Esophagus muscularis mucosa (tissue), 4 donors: ENCODE results near the gene MIEF2. TPM values are rescaled to one million over a fixed set of nuclear protein-coding genes. Genes with fewer than 3 reads are reported as not detected.
A peak's percentile ranks its signal among the peaks of the same experiment; 100 is the strongest.

Experiments used
- DNase-seq: peaks from one replicate; pipeline ENCODE4 v3.0.0-alpha.2; 2017; ENCODE audit errors: extremely low spot score
- H3K27ac ChIP-seq, 4 donors: fragments of 200-600 bp; sonication (generic); replicated peaks in 1 of 4; 1 replicate in 3 of 4; 2 replicates in 1 of 4; pipeline ENCODE4 v1.5.1; 2016 to 2019; ENCODE audit warnings: mild to moderate bottlenecking in 1 of 4
- H3K27me3 ChIP-seq, 4 donors: fragments of 200-600 bp; sonication (generic); one replicate each; pipeline versions ENCODE4 v1.5.1 to v1.6.0; 2016 to 2019
- H3K36me3 ChIP-seq, 4 donors: fragments of 200-600 bp; sonication (generic); one replicate each; pipeline ENCODE4 v1.5.1; 2016 to 2019
- H3K4me1 ChIP-seq, 4 donors: fragments of 200-600 bp; sonication (generic); one replicate each; pipeline ENCODE4 v1.5.1; 2016 to 2019
- H3K4me3 ChIP-seq, 4 donors: fragments of 200-600 bp; sonication (generic); 1 replicate in 2 of 4; 2 replicates in 2 of 4; pipeline ENCODE4 v1.5.1; 2016 to 2019; ENCODE audit warnings: mild to moderate bottlenecking in 4 of 4, moderate library complexity in 1 of 4
- H3K9me3 ChIP-seq, 4 donors: fragments of 200-600 bp; sonication (generic); 1 replicate in 3 of 4; 2 replicates in 1 of 4; pipeline ENCODE4 v1.5.1; 2016 to 2019
- CTCF ChIP-seq, 3 experiments: fragments of 200-600 bp in 2 of 3; fragments of 450-650 bp in 1 of 3; sonication (generic) in 2 of 3; IDR thresholded peaks; one replicate each; pipeline ENCODE4 v1.5.1; 2017 to 2019; ENCODE audit warnings: antibody characterized with exemption in 3 of 3, mild to moderate bottlenecking in 2 of 3, moderate library complexity in 1 of 3
- EP300 ChIP-seq: sonication (generic); formaldehyde crosslinking; IDR thresholded peaks from one replicate; pipeline ENCODE4 v1.6.1; 2017; ENCODE audit warnings: antibody characterized with exemption
- POLR2A ChIP-seq: fragments of 450-650 bp; IDR thresholded peaks from one replicate; pipeline ENCODE4 v1.6.1; 2017; ENCODE audit warnings: antibody characterized with exemption, moderate library complexity, mild to moderate bottlenecking, low read depth
- POLR2AphosphoS5 ChIP-seq, 2 donors: sonication (generic); formaldehyde crosslinking; IDR thresholded peaks; one replicate each; pipeline ENCODE4 v1.6.1; 2017; ENCODE audit warnings: antibody characterized with exemption in 2 of 2
- WGBS: methylation state at CpG from one replicate; pipeline ENCODE4 v1.1.5; 2018; 5-methylcytosine and 5-hydroxymethylcytosine counted together
- intact Hi-C: fragments of 100-400 bp; cut with DNase I; formaldehyde crosslinking; loops from one replicate; pipeline ENCODE4 v1.15.1; 2023
- total RNA-seq, 4 donors: library from RNA; depleted of rRNA; stranded (reverse); fragments of >200 nt; gene quantifications; one replicate each; pipeline versions ENCODE4 v1.1.0 to v1.2.1, GENCODE V29; 2016

MIEF2 gene
- total RNA-seq, 4 donors from 2014 or later: 10.8 to 27.2 (median 17.9) TPM

- Histone ChIP-seq H3K9me3 (no peaks in the 10 kb centered on the region), H3K27me3 (no peaks in the 10 kb centered on the region), H3K27ac (no peak overlapping the region), H3K36me3 (peaks cover 20 to 41% (median 36%) of the 10 kb centered on the region in 4 donors), H3K4me1 (peaks cover 30 to 35% (median 34%) of the 10 kb centered on the region in 4 donors), H3K4me3 (no peak overlapping the region)
- 86% methylated on average over 14 of the region's 50 CpGs for WGBS
- intact Hi-C loops: no loop called here
- no peak for DNase-seq
- TF ChIP-seq POLR2AphosphoS5 (IDR thresholded peaks at IDR 0.05) (no peak), CTCF (IDR thresholded peaks at IDR 0.05) (no peak), EP300 (no peak), POLR2A (no peak)
These were observed 3.6 kb downstream of the MIEF2 start for GRCh38 chr17:18263885-18264682.

- TF ChIP-seq POLR2AphosphoS5 (IDR thresholded peaks at IDR 0.05) (no peak), CTCF (IDR thresholded peaks at IDR 0.05) (no peak), EP300 (no peak), POLR2A (no peak)
- DNase-seq: no peak
- WGBS: 68% methylated on average over 10 of the region's 10 CpGs
- no peaks in the 10 kb centered on the region for H3K27me3 ChIP-seq
- H3K4me3 ChIP-seq: no peak overlapping the region
- intact Hi-C loops: no loop called here
- peaks cover 20 to 51% (median 36%) of the 10 kb centered on the region in 4 donors for H3K36me3 ChIP-seq
- peaks cover 4 to 11% (median 8%) of the 10 kb centered on the region in 4 donors for H3K4me1 ChIP-seq
- H3K27ac ChIP-seq: no peak overlapping the region
- H3K9me3 ChIP-seq: no peaks in the 10 kb centered on the region
These were observed 6.9 kb downstream of the MIEF2 start for GRCh38 chr17:18267366-18267765.

- intact Hi-C loops: no loop called here
- Histone ChIP-seq H3K36me3 (peaks cover 20 to 49% (median 34%) of the 10 kb centered on the region in 4 donors), H3K9me3 (no peaks in the 10 kb centered on the region), H3K4me3 (no peak overlapping the region), H3K4me1 (peaks cover 0 to 3% (median under 1%) of the 10 kb centered on the region in 4 donors), H3K27ac (no peak overlapping the region), H3K27me3 (no peaks in the 10 kb centered on the region)
- WGBS: 52% methylated on average over 14 of the region's 14 CpGs
- TF ChIP-seq POLR2AphosphoS5 (IDR thresholded peaks at IDR 0.05): no peak
- no peak for TF ChIP-seq EP300
- TF ChIP-seq POLR2A: no peak
- no peak for TF ChIP-seq CTCF (IDR thresholded peaks at IDR 0.05)
- DNase-seq: no peak
These were observed 7.7 kb downstream of the MIEF2 start for GRCh38 chr17:18267927-18268711.

- Histone ChIP-seq H3K4me1 (no peaks in the 10 kb centered on the region), H3K27ac (no peak overlapping the region), H3K36me3 (peaks cover 12 to 45% (median 31%) of the 10 kb centered on the region in 4 donors), H3K4me3 (no peak overlapping the region), H3K27me3 (no peaks in the 10 kb centered on the region), H3K9me3 (no peaks in the 10 kb centered on the region)
- TF ChIP-seq EP300: no peak
- TF ChIP-seq CTCF (IDR thresholded peaks at IDR 0.05): no peak
- TF ChIP-seq POLR2A: no peak
- TF ChIP-seq POLR2AphosphoS5 (IDR thresholded peaks at IDR 0.05): peak in 1 of 2 donors; percentile 8
- intact Hi-C loops: no loop called here
- 83% methylated on average over 13 of the region's 14 CpGs for WGBS
- no peak for DNase-seq
These were observed 9.8 kb downstream of the MIEF2 start for GRCh38 chr17:18270046-18270931.
